H54 (cell line): ENCODE measurements around the gene USP6NL.
"Not testable (repeated sequence)": the region's sequence is repeated elsewhere in the genome, so short reads cannot be mapped to it uniquely, and the experiment has no call there.

Source experiments
- DNase-seq: peaks from one replicate; pipeline ENCODE4 v3.0.0; 2011; ENCODE audit warnings: low spot score, mixed read lengths; ENCODE audit not compliant: insufficient read length
- FAIRE-seq: peaks from 3 replicates; lab custom pipeline; 2011; peaks lifted over from hg19 to GRCh38; lab: Jason Lieb, UNC
- POLR2A ChIP-seq: IDR thresholded peaks from 2 replicates; pipeline ENCODE4 v1.6.1; 2011; ENCODE audit warnings: low read depth, mild to moderate bottlenecking, low read length

Gene USP6NL

GRCh38 chr10:11636697-11637303, 25.4 kb upstream of the USP6NL start:
- TF ChIP-seq POLR2A = no peak
- FAIRE-seq (no peak), DNase-seq (no peak)

- no peak for TF ChIP-seq POLR2A
- DNase-seq = no peak
- peak; percentile 15 for FAIRE-seq
These were observed 20.6 kb upstream of the USP6NL start for GRCh38 chr10:11631890-11632587.

- DNase-seq (no peak), FAIRE-seq (no peak)
- TF ChIP-seq POLR2A = no peak
These were observed 19.8 kb upstream of the USP6NL start for GRCh38 chr10:11631291-11631690.

- no peak for TF ChIP-seq POLR2A
- FAIRE-seq (peak; percentile 15), DNase-seq (no peak)
These were observed 18.3 kb upstream of the USP6NL start for GRCh38 chr10:11629731-11630130.

GRCh38 chr10:11627941-11628340, 16.5 kb upstream of the USP6NL start:
- FAIRE-seq, DNase-seq: not testable (repeated sequence)

- DNase-seq (no peak), FAIRE-seq (no peak)
These were observed 14.6 kb upstream of the USP6NL start for GRCh38 chr10:11626071-11626470.

GRCh38 chr10:11625019-11625735, 13.7 kb upstream of the USP6NL start:
- TF ChIP-seq POLR2A = no peak
- no peak for FAIRE-seq

More at GRCh38 chr10:11626071-11626470, 14.6 kb upstream of the USP6NL start:
- no peak for TF ChIP-seq POLR2A

GRCh38 chr10:11617233-11617632, 5.8 kb upstream of the USP6NL start:
- no peak for FAIRE-seq
- no peak for TF ChIP-seq POLR2A
- no peak for DNase-seq

More at GRCh38 chr10:11625019-11625735, 13.7 kb upstream of the USP6NL start:
- no peak for DNase-seq

GRCh38 chr10:11616021-11616420, 4.6 kb upstream of the USP6NL start:
- no peak for TF ChIP-seq POLR2A
- FAIRE-seq = peak; percentile 78
- DNase-seq = no peak

GRCh38 chr10:11615396-11615795, 3.9 kb upstream of the USP6NL start:
- no peak for DNase-seq
- no peak for TF ChIP-seq POLR2A
- FAIRE-seq = no peak

GRCh38 chr10:11612021-11613001, 861 bp upstream of the USP6NL start:
- FAIRE-seq = peak; percentile 73
- TF ChIP-seq POLR2A = no peak
- DNase-seq = no peak

- DNase-seq (peak; percentile 43), FAIRE-seq (peak; percentile 41)
- TF ChIP-seq POLR2A = no peak
These were observed 613 bp downstream of the USP6NL start for GRCh38 chr10:11610826-11611247.

GRCh38 chr10:11610166-11610825, 1.2 kb downstream of the USP6NL start:
- no peak for TF ChIP-seq POLR2A
- DNase-seq (no peak), FAIRE-seq (no peak)
